HepG2 (cell line): ENCODE measurements around the gene FAM217B. TPM values are rescaled to one million over a fixed set of nuclear protein-coding genes. Genes with fewer than 3 reads are reported as not detected.

Experiments
- ADNP ChIP-seq: sonication (generic); formaldehyde crosslinking; IDR thresholded peaks from 2 replicates; pipeline ENCODE4 v1.4.0; 2020; ENCODE audit warnings: missing genetic modification reagents
- ARID2 ChIP-seq: sonication (generic); formaldehyde crosslinking; IDR thresholded peaks from 2 replicates; pipeline ENCODE4 v1.8.1; 2022; ENCODE audit warnings: mild to moderate bottlenecking, missing genetic modification reagents, borderline replicate concordance
- HOXA9 ChIP-seq: sonication (generic); formaldehyde crosslinking; IDR thresholded peaks from 2 replicates; pipeline ENCODE4 v1.8.1; 2022; ENCODE audit warnings: missing genetic modification reagents, mild to moderate bottlenecking, moderate library complexity, borderline replicate concordance
- JUND ChIP-seq: sonication (generic); formaldehyde crosslinking; IDR thresholded peaks from 2 replicates; pipeline ENCODE4 v1.8.0; 2022; ENCODE audit warnings: mild to moderate bottlenecking, missing genetic modification reagents
- KDM6A ChIP-seq: IDR thresholded peaks from 2 replicates; pipeline ENCODE4 v1.6.1; 2016; ENCODE audit warnings: low read depth
- MIER3 ChIP-seq: IDR thresholded peaks from 2 replicates; pipeline ENCODE4 v1.6.1; 2016; ENCODE audit warnings: missing compliant biosample characterization, borderline replicate concordance
- NBN ChIP-seq: fragments of 450-650 bp; conservative IDR thresholded peaks from 2 replicates; pipeline ENCODE4 v1.6.1; 2017
- PATZ1 ChIP-seq: sonication (generic); formaldehyde crosslinking; IDR thresholded peaks from 2 replicates; pipeline ENCODE4 v1.4.0; 2020; ENCODE audit warnings: missing genetic modification reagents
- SMC3 ChIP-seq: IDR thresholded peaks from 2 replicates; pipeline ENCODE4 v1.6.1; 2011; ENCODE audit warnings: low read length, improper control_type of control experiment
- ZBED4 ChIP-seq: sonication (generic); formaldehyde crosslinking; IDR thresholded peaks from 2 replicates; pipeline ENCODE4 v1.4.0; 2020; ENCODE audit warnings: missing genetic modification reagents, borderline replicate concordance
- ZFP62 ChIP-seq: sonication (generic); formaldehyde crosslinking; IDR thresholded peaks from 2 replicates; pipeline ENCODE4 v1.4.0; 2020; ENCODE audit warnings: missing genetic modification reagents
- ZFP91 ChIP-seq: sonication (generic); formaldehyde crosslinking; IDR thresholded peaks from 2 replicates; pipeline ENCODE4 v1.9.0; 2022; ENCODE audit warnings: missing genetic modification reagents, mild to moderate bottlenecking, borderline replicate concordance
- ZNF326 ChIP-seq: sonication (generic); formaldehyde crosslinking; IDR thresholded peaks from 2 replicates; pipeline ENCODE4 v1.4.0; 2020; ENCODE audit warnings: missing genetic modification reagents, borderline replicate concordance
- ZNF543 ChIP-seq: sonication (generic); formaldehyde crosslinking; IDR thresholded peaks from 2 replicates; pipeline ENCODE4 v1.4.0; 2020; ENCODE audit warnings: mild to moderate bottlenecking, missing genetic modification reagents
- ZNF660 ChIP-seq: sonication (generic); formaldehyde crosslinking; IDR thresholded peaks from 2 replicates; pipeline ENCODE4 v1.5.1; 2020; ENCODE audit warnings: mild to moderate bottlenecking, low read depth, missing genetic modification reagents, borderline replicate concordance
- ZNF773 ChIP-seq: sonication (generic); formaldehyde crosslinking; IDR thresholded peaks from 2 replicates; pipeline ENCODE4 v1.4.0; 2020; ENCODE audit warnings: missing genetic modification reagents, borderline replicate concordance
- ZSCAN5A ChIP-seq: sonication (generic); formaldehyde crosslinking; IDR thresholded peaks from 2 replicates; pipeline ENCODE4 v1.8.0; 2022; ENCODE audit warnings: mild to moderate bottlenecking, missing genetic modification reagents, borderline replicate concordance
- polyA plus RNA-seq, 8 experiments: library from polyadenylated mRNA; depleted of rRNA in 3 of 8; stranded (reverse) in 7 of 8; unstranded in 1 of 8; fragments of >200 nt; fragmentation: Illumina TruSeq in 4 of 8; extraction: Trizol in 4 of 8; gene quantifications; 2 replicates each; pipeline versions ENCODE4 v1.2.1 to v1.2.3, GENCODE V29; 2011 to 2016; ENCODE audit warnings: low read depth in 4 of 8, missing spikeins in 1 of 8, mixed read lengths in 1 of 8; ENCODE audit not compliant: insufficient read depth in 1 of 8
- total RNA-seq, 5 experiments: library from RNA; depleted of rRNA; stranded (reverse); fragments of >200 nt; fragmentation: Illumina TruSeq; extraction: Trizol; gene quantifications; 2 replicates each; pipeline ENCODE4 v1.2.3, GENCODE V29; 2016; ENCODE audit warnings: low read depth in 1 of 5
- TF ChIP-seq, protein P1 (sequence below): sonication (generic); formaldehyde crosslinking; IDR thresholded peaks from 2 replicates; pipeline ENCODE4 v1.4.0; 2020; ENCODE audit warnings: mild to moderate bottlenecking, missing genetic modification reagents

The FAM217B gene
- total and polyA plus RNA-seq, 2 of the 13 experiments (the other 11 are each of a cell fraction or from before 2014, with no cell fraction given) = 11.1 to 14.3 TPM

GRCh38 chr20:59933849-59934585 is 6.2 kb upstream of the FAM217B start (continued):
- peak; percentile 57; the same call in 1 of the 2 replicates for TF ChIP-seq PATZ1 (CRISPR knock-in tag)
- TF ChIP-seq ARID2 = no peak
- no peak for TF ChIP-seq ZSCAN5A (CRISPR knock-in tag)
- peak; percentile 54; the same call in 1 of the 2 replicates for TF ChIP-seq ZFP91 (CRISPR knock-in tag)
- TF ChIP-seq SMC3 = no peak
- 0 out of 2 replicates have a peak, but pooled peaks have one; percentile 32 for TF ChIP-seq ZNF543 (CRISPR knock-in tag)
- no peak for TF ChIP-seq NBN
- no peak for TF ChIP-seq MIER3 (CRISPR knock-in tag)
- no peak for TF ChIP-seq ADNP (CRISPR knock-in tag)
- TF ChIP-seq, protein P1, sequence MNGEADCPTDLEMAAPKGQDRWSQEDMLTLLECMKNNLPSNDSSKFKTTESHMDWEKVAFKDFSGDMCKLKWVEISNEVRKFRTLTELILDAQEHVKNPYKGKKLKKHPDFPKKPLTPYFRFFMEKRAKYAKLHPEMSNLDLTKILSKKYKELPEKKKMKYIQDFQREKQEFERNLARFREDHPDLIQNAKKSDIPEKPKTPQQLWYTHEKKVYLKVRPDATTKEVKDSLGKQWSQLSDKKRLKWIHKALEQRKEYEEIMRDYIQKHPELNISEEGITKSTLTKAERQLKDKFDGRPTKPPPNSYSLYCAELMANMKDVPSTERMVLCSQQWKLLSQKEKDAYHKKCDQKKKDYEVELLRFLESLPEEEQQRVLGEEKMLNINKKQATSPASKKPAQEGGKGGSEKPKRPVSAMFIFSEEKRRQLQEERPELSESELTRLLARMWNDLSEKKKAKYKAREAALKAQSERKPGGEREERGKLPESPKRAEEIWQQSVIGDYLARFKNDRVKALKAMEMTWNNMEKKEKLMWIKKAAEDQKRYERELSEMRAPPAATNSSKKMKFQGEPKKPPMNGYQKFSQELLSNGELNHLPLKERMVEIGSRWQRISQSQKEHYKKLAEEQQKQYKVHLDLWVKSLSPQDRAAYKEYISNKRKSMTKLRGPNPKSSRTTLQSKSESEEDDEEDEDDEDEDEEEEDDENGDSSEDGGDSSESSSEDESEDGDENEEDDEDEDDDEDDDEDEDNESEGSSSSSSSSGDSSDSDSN (CRISPR knock-in tag) = peak; percentile 64
- no peak for TF ChIP-seq JUND (CRISPR knock-in tag)
- TF ChIP-seq ZNF326 (CRISPR knock-in tag) = no peak
- no peak for TF ChIP-seq ZFP62 (CRISPR knock-in tag)
- TF ChIP-seq ZBED4 (CRISPR knock-in tag) = peak; percentile 84; the same call in 1 of the 2 replicates
- no peak for TF ChIP-seq HOXA9 (CRISPR knock-in tag)
- no peak for TF ChIP-seq ZNF660 (CRISPR knock-in tag)
- no peak for TF ChIP-seq KDM6A
- no peak for TF ChIP-seq ZNF773
